HG03457 (cell line): ENCODE measurements around the gene KCNN3.

ENCODE experiments used
- ATAC-seq: cut with Tn5 transposase; IDR thresholded peaks from one replicate; pipeline ENCODE4 v1.9.1; 2021; ENCODE audit warnings: moderate number of reproducible peaks; ENCODE audit not compliant: unreplicated experiment

Gene KCNN3

DNA sequence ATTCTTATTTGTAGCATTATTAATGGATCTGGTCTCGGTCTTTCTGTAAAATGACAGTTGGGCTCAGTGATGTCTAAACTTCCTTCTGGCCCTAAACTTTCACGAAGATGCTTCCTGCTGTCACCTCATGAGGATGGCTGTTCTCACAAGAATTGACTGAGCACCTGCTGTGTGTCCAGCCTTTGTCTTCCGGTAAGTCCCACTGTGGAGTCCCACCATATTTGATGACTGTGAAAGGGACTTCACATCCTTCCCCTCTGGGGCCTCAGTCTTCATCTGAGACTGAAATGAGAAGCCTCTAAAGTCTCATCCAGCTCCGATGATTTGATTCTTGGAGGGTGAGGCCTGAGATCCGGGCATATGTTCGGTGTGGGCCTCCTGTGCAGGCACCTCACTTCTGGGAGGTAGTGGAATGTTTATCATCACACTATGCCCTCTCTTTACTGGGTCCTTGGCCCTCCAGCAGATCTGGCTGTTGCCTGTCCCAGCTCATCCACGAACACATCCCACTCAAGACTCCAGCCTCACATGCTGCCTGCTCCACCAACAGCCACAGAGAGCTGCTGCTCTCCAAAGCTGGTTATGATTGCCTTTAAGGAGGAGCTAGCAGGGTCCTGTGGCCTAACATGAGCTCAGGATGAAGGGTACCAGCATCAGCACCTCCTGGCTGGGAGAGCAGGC is 95.8 kb downstream of the KCNN3 start:
- ATAC-seq, result no peak

DNA sequence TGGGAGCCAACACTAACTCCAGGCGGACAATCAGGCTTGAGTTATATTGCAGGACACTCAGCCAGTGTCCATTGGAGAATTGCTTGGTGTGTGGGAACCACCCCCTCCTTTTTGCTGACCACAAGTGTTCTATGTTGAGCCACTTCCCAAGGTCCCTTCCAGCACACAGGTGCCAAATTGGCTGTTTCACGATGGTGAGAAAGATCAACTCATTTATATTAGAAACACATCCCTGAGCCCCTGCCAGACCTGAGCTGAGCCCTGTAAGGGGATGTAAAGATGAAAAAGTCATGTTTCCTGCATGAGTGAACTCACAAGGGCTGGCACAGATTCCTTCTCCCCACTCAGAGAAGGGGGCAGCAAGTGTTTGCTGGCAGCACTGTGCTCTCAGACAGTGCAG is 96.5 kb downstream of the KCNN3 start:
- ATAC-seq, result no peak

DNA sequence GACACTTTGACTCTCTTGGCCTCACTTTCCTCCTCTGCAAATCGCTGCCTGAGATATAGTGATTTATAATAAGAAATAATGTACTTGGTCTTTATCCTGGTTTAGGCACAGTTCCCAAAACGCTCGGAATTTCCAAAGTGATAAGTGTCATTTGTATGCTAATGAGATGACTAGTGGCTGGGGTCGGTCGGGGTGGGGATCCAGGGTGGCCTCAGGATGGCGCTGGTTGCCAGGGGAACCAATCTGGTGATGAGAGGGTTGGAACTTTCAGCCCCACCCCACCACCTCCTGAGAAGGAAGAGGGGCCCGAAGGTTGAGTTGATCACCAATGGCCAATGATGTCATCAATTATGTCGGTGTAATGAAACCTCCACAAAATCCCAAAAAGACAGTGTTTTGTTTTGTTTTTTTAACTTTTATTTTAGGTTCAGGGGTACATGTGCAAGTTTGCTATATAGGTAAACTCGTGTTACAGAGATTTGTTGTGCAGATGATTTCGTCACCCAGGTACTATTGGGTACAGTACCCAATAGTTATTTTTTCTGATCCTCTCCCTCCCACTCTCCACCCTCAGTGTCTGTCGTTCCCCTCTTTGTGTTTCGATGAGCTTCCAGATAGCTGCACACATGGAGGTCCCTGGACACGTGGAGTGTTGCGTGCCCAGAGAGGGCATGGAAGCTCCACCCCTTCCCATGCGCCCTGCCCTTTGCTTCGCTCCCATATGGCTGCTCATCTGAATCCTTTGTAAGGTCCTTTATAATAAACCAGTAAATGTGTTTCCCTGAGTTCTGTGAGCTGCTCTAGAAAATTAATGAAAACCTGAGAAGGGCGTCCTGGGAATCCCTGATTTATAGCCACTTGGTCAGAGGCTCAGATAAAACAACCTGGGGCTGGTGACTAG is 97.2 kb downstream of the KCNN3 start:
- ATAC-seq, result no peak

DNA sequence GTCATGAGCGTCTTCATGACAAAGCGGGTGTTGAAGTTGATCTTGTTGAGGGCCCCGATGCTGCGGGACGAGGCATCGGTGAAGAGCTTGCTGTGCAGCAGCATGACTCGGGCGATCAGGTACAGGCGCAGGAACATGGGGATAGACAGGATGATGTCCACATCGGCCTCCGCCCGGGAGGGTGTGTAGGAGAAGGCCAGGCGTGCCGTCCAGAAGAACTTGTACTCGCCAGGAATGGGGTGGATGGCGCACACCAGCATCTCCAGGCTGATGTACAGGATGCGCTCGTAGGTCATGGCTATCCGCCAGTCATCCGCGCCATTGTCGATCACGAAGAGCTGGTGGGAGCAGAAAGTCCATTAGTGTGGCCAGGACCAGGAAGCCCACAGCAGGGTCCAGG is 98.0 kb downstream of the KCNN3 start:
- no peak for ATAC-seq

DNA sequence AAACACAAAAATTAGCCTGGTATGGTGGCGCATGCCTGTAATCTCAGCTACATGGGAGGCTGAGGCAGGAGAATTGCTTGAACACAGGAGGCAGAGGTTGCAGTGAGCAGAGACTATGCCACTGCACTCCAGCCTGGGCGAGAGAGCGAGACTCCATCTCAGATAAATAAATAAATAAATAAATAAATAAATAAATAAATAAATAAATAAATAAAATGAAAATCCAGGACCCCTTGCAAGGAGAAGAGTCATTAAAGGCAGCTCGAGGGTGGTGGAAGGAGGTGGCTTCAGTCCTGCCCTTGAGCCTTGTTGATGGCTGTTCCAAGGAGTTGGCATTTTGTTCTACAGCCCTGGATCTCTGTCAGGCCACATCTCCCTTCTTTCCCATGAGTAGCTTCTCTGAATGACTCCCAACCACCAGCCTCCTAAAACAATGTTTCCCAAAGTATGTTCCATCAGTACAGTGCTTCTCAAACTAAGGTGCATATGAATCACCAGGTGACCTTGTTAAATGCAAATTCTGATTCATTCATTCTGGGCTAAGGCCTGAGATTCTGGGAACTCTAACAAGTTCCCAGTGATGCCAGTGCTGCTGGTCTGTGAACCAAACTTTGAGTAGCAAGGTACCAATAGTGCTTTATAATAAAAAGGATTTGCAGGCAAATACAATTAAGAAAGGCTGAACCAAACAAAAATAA is 99.0 kb downstream of the KCNN3 start:
- ATAC-seq, result no peak

DNA sequence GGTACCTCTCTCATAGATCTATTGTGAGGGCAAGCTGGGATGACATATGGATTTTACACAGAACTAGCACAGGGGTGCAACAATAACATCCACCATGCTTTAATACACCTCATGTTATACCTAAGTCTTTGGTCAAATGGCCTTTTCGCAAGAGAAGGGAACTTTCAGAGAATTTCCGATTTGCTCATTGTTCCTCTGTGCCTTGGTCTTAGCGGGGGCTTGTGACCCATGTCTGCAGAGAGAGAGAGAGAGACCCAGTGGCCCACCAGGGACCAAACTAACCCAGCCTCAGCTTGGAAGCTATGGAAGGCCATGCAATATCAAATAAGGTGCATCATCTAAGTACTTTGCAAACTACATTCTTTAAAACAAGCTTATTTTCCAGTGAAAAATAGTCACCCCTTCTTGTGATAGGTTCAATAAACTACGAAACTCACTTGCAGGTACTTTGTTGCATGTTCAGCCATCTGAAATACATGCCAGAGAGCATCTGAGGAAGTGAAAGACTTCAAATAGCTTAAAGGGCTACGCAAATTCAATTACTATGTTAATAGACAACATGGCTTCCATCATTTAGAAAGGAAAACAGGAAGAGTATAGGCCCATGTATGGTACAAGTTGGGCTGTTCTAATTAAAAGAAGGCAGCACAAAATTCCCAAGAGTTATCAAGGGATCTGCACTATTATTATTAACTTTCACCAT is 100.7 kb downstream of the KCNN3 start:
- ATAC-seq, result no peak

DNA sequence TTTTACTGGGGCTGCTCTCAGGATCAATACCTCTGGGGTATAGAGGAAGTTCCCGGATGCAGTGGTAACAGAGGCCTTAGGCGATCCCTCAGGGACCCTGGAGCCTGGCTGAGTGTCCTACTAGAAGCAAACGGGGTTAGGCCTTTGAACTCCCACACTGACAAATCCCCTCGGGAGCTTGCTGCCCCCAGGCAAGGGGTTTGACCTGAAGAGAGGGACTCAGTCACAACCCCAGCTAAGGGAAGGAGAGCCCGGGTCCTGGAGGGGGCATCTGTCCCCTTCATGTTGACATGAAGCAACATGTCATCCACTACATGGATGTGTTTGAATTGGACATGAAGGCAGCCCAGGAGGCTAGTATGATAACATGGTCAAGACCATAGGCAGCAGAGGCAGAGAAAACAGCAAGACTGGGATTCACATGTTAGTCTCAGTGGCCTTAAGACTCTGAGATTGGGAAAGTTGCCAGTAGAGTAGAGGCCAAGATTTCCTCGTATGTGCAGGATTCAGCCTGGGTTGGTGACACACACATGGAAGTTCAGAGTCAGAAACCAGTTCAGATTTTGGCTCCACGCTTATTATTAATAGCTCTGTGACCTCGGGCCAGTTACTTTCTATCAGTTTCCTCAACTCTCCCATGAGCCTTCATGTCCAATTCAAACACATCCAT is 101.5 kb downstream of the KCNN3 start:
- no peak for ATAC-seq

DNA sequence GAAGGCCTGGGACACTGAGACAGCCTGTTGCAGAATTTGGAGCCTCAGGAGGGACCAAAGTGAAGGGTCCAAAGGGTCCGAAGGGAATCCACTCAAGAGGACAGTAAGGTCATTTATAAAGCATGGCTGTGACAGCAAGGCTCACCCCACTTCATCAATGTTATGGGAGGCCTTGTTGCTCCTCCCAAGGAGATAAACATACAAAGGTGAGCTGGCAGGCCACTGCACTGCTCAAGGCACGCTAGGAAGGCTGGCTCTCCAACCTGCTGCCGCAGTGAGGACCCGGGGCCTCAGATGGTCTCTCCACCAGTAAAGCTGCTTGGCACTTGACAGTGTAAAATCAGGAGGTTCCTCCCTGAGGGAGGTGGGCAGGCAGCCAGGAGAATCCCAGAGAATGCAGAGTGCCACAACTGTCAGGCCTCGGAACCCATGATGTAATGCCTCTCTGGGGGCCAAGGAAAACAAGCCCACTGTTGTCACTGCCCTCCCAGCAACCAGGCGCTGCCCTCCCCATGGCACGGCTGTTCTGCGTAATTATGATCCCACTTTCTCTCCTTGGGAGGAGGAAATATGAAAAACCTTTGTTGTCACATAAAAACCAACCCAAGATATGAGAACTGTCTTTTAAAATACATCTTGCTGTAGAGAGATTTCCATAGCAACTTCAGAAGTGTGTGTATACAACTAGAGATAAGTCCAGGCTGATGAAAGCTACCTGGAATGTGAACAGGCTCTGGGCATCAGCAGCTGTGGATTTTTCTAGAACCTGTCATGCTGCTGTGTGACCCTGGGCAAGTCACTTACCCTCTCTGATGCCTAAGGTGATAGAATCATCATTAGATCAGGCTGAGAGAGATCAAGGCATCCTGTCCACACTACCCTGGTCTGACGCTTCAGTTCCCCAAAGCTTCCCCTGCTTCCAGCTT is 102.5 kb downstream of the KCNN3 start:
- ATAC-seq, result no peak

DNA sequence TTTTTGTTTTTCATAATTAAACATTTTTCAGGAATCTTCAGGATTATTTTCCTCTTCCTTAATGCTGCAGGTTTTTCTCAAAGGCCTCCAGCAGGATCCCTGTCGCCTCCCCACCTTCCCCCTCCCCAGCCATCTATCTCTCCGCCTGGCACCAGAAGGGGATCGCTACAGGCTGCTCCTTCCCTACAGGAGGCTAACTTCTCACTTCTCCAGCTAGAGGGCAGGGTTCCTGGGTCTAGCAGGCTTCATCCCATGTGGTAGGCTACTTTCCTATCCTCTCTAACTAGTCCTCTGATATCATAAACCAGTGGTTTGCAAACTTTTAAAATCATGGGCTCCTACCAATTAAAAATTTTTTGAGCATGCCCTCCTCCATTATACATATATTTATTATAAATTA is 104.1 kb downstream of the KCNN3 start:
- no peak for ATAC-seq

DNA sequence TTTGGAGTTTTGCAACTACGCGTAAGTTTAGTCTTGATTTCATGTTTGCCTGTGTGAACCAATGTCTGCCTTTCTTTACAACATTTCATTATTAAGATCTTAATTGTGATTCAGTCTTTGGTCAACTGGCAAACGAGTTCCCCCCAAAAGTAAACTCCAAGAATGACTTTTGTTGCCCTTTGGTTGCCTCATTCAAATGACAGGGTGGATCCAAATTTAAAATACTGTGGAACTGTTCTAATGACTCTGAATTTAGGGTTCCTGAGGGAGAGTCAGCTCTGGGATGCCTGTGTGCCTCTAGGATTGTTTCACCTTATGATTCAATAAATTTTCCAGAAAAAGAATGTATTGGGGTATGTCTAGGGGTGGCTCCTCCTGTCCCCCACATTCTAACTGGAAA is 105.3 kb downstream of the KCNN3 start:
- no peak for ATAC-seq

DNA sequence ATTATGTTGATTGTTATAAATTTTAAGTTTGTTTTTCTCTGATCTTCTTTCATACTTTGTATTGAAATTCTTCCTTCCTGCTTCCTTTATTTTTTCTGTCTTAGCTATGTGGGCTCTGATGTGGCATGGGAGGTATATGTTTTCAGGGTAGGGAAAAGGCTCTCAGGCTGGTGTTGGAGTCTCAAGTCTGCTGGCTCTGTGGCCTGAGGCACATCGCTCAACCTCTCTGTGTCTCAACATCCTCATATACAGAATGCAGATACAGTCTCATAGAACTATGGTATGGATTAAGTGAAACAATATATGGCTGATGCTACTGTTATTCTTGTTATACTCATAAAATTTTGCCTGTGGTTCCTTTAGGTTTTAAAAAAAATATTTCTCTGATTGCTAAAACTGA is 105.9 kb downstream of the KCNN3 start:
- no peak for ATAC-seq

DNA sequence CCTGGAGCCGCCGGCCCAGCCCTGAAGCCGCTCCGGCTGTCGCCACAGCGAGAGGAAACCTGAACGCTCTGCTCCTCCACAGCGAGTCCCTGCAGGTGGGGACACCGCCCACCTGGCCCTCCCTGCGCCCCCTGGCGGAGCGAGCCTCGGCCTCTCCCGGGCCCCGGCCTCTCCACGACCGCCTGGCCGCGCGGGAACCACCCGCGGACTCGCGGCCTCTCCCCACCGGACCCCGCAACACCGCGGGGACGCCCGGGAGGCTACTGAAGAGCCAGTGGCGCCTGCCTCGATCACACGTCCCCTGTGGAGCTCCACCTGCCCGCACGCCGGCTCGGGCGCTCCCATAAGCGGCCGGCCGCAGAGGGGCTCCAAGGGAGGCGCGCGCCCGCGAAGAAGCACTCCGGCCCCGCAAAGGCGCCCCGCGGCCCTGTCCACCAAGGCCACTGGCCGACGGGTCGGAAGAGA is 109.6 kb downstream of the KCNN3 start:
- ATAC-seq, result no peak

DNA sequence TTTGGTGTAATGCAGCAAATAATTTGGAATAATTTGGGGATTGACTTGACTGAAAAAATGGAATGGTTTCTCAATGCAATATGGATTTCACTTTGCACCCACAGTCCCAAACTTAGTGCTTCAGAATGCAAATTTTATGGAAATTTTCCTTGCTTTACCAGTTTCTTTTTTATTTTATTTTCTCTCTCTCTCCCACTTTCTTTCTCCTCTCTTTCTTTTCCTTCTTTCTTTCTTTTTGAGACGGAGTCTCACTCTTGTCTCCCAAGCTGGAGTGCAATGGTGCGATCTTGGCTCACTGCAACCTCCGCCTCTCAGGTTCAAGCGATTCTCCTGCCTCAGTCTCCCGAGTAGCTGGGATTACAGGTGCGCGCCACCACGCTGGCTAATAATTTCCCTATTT is 110.3 kb downstream of the KCNN3 start:
- no peak for ATAC-seq

DNA sequence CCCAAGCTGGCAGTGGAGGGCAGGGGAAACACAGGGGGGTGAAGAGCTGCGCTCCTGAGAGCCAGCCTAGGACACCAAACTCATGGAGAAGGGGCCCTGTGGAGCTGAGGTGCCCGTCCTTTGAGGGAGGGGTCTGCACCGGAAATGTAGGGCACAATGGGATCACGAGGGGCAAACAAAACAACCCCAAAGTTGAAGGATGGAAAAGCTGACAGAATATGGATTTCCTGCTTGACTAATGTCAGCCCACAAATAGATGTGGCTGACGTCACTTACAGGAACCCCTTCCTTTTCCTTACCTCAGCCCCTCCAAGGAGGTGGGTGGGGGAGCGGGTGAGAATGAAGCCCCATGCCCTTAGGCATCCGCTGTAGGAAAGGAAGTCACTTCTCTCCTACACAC is 110.9 kb downstream of the KCNN3 start:
- no peak for ATAC-seq

DNA sequence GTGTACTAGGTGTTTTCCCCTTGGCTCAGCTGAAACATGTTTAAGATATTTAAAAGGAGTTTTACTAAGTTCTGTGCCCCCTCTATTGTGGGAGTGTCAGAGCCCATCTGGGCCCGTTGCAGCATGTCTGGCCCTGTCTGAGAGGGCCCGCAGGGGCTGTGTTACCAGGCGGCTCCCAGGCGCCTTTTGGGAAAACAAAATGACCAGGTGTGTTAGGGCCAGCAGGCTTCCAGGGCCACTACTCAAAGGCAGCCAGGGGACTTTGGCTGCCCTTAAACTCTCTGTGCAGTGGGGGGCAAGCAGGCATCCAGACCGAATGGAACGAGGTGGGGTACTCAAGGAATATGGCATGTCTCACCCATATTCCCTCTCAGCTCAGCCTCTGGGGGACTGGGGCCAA is 111.7 kb downstream of the KCNN3 start:
- no peak for ATAC-seq

DNA sequence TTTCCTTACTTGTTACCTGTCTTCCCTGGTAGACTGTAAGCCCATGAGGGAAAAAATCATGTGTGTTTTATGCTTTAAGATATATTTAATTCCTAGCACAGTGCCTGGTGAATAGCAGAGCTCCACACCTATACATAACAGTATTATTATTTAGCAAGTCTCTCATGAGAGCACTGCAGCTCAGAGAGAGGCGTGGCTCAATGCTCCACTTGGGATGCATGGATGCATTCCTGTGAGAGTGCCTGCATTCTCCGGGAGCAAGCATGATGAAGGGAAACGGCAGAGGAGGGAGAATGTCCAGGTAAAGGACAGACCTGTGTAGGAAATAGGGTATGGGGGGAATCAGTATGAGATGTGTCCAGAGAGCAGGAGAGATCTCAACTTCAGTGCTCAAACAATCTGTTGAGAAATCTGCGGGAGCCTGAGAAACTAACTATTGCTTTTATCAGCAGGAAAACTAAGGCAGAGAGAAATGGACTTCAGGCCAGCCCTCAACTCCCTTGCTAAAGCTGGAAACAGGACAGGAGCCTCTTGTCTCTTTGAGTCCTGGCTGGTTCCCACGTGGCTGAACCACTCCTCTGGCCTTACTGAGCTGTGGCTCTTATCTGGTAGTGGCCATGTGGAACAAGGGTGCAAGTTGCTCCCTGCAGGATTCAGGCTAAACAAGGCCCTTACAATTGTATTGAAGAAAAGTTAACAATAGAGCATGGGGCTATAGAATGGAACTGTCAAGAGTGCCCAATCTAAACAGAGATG is 113.1 kb downstream of the KCNN3 start:
- no peak for ATAC-seq

DNA sequence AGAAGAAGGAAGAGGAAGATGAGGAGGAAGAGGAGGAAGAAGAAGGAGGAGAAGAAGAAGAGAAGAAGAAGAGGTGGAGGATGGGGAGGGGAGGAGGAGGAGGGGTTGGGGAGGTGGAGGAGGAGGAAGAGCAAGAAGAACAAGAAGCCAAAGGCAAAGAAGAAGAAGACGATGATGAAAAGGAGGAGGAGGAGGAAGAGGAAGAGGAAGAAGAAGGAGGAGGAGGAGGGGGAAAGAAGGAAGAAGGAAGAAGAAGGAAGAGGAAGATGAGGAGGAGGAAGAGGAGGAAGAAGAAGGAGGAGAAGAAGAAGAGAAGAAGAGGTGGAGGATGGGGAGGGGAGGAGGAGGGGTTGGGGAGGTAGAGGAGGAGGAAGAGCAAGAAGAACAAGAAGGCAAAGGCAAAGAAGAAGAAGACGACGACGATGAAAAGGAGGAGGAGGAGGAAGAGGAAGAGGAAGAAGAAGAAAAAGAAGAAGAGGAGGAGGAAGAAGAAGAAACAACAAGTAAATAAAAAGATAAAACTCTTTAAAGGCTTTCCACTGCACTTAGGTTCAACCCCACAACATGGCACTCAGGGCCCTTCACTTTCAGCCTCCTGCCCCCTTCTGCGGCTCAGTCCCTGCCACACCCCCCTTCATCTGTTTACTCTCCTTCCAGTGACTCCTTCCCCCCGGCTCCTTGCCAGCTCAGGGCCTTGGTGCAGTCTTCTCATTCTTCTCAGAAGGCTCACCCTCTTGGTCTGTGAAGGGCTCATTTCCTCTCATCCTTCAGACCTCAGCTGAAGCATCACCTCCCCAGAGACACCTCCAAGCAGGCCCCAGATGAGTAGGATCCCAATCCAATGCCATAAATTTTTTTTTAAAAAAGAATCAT is 114.0 kb downstream of the KCNN3 start:
- no peak for ATAC-seq

DNA sequence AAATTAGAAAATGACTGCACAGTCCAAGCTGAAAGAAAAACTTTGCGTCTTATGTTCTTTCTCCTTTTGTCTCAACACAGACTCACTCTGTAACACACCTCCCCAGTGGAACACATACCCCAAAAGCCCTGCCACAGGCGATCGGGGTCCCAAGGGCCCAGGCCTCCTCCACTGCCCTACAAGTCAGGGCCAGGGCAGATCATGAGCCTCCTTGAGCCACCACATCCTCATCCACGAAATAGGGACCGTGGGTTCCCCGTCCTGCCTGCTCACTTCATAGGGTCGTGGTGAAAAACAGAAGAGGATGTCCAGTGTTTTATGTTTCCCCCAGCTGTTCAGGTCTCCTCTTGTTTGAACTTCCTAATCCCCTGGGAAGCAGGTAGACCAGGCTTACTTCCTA is 116.7 kb downstream of the KCNN3 start:
- ATAC-seq, result no peak
